HG02870 (cell line): Measurements from ENCODE around the gene PMIS2.
A peak's percentile ranks its signal among the peaks of the same experiment; 100 is the strongest.

Source experiments
- ATAC-seq: cut with Tn5 transposase; IDR thresholded peaks from one replicate; pipeline ENCODE4 v1.9.1; 2021; ENCODE audit warnings: mild to moderate bottlenecking, moderate library complexity; ENCODE audit not compliant: unreplicated experiment

PMIS2 gene

DNA sequence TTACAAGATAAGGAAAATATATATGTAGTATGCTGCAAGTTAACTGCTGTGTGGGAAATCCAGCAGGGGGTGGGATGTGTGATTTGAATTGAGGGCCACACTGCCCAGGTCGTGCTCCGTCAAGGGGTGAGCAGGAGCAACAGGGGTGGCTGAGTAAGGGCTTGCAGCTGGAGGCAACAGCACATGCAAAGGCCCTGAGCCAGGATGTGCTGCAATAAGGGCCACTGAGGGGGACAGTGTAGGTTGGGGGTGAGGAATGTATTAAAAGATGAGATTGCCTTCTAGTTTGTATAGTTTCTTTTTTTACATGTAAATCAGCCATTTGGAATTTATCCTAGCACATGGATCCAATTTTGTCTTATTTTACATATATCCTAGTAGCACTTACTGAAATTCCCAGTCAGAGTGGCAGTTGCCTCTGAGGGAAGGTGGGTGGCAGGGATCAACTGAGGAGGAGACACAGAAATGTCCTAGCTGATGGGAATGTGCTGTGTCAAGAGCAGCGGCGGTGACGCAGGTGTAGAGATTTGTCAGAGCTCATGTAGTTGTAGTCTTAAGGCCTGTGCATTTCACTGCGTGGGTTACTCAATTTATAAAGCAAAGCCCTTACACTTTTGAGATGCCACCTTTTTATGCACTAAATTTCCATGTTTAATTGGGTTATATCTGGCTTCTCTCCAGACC, 37.5 kb downstream of the PMIS2 start:
- ATAC-seq: no peak

DNA sequence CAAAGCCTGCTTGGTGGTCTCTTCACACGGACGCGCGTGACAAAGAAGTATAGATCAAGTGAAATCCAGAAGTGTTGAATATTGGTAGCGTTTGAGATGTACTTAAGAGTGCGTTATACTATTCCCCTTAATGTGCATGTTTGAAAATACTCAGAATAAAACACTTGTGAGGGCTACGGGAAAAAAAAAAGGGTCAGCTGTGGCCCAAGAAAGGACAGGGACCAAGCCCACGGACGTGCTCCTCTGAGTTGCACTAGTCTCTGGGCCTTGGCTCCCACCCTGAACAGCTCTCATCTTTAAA, 42.2 kb downstream of the PMIS2 start:
- no peak for ATAC-seq

DNA sequence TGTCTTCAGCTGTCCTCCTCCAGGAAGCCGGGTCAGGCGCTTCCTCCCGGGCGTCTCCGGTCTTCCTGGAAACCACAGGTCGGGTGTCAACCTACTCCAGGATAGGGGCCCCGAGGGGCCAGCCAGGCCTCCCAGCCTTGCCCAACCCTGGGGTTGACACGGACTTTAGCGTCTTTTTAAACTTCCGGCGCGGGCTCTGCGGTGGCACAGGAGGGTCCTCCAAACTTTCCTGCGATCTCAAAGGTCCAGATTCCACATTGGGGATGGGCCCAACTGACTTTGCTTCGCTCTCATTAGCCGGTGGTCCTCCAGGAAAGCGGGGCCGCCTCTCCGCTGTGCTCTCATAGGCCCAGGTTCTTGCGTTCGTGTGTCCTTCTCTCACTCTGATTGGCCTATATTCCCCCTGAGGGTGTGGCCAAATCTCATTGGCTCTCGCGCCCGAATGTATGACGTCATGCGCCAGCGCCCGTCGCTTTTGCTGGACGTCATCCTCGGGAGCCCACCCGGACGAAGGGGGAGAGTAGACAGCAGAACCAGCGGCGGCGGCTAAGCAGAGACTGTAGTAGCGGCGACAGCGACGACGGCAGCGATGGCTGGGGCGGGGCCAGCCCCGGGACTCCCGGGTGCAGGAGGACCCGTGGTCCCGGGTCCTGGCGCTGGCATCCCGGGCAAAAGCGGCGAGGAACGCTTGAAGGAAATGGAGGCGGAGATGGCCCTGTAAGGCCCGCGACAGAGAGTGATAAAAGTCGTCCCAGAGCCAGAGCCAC, 42.8 kb downstream of the PMIS2 start, which contains the start of gene RBM42:
TSS of gene RBM42 (plus strand) at position 472 of the 767 bp plus-strand sequence. CDS start at position 590, 118 bp downstream.
- peak; percentile 95 for ATAC-seq

DNA sequence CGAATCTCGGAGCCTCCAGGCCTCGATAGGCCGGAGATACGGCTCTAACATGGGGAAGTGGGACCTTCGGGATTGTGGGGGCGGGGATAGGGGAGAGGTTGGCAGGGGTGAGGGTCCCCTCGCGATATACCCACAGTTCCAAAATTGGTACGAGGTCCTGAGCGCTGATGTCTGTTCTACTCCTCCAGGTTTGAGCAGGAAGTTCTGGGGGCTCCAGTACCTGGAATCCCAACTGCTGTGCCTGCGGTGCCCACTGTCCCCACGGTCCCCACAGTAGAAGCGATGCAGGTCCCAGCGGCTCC, 43.3 kb downstream of the PMIS2 start:
- no peak for ATAC-seq

DNA sequence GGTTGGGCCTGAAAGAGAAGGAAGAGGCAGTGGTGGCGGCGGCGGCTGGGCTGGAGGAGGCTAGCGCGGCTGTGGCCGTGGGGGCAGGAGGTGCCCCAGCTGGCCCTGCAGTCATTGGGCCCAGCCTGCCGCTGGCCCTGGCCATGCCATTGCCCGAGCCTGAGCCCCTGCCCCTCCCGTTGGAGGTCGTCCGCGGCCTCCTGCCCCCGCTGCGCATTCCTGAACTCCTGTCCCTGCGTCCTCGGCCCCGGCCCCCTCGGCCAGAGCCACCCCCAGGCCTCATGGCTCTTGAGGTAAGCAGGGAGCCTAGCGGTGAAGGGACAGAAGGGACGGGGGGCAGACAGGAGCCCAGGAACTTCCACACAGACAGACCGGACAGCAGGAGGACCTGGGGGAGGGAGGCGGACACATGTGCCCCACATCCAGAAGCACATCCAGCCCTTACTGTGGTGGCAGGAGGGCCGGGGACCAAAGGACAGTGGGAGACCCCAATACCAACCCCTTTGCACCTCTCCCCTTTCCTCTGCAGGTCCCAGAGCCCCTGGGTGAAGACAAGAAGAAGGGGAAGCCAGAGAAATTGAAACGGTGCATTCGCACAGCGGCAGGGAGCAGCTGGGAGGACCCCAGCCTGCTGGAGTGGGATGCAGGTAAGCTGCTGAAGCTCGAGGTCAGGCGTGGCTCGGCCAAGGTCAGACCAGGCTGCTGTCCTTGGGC, 47.9 kb downstream of the PMIS2 start:
- no peak for ATAC-seq

DNA sequence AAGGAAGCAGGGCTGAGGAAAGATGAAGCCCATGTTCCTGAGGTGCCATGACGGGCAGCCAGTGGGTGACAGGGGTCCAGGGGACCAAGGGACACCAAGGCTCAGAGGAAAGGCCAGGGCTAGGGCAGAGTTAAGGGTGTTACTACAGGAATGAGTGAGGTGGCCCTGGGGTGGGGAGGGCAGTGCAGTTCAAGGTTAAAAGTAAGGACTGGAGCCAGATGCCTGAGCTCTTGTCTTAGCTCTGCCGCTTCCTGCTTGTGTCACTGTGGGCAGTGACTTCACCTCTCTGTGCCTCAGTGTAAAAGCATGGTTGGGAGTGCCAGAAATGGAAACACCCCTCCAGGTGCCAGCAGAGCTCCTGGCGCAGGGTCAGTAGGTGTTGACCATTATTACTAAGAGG, 50.7 kb downstream of the PMIS2 start:
- ATAC-seq: no peak
